Measurements from ENCODE around the gene MRPL28.

DNA sequence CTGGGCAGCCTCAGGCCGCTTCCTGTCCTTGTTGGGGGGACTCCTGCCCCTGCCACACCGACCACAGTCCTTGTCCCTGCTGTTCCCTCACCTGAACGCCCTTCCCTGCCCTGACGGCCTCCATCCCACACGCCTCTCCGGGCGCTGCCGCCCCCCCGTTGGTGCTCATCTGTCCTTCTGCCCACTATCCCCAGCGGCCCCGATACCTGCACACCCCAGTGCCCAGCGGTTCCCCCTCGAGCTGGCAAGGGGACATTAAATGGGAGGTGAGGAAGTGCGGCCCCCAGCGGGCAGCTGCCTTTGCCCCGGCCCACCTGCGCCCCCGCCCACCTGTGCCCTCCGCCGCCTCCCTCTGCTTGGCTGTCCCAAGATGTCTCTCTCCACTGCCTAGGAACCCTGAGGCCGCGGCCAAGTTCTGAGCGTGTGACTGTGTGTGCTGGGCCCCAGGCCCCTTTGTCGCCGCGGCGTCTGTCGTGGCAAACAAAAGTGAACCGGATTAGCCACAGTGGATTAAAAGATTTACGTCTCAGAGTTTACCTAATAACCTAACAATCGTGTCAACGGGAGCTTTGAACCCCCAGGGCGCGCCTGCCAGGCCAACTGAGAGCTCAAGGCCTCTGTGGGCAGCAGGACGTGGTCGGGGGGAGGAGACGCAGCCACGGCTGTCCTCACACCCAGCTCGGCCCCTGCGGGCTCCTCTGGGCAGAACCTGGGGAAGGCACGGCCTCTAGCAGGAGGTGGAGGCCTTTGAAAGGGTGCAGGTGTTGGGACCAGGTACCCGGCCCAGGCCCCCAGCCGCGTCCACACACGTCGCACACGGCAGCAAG is 10.3 kb downstream of the MRPL28 start:
- TF ChIP-seq, protein P1, sequence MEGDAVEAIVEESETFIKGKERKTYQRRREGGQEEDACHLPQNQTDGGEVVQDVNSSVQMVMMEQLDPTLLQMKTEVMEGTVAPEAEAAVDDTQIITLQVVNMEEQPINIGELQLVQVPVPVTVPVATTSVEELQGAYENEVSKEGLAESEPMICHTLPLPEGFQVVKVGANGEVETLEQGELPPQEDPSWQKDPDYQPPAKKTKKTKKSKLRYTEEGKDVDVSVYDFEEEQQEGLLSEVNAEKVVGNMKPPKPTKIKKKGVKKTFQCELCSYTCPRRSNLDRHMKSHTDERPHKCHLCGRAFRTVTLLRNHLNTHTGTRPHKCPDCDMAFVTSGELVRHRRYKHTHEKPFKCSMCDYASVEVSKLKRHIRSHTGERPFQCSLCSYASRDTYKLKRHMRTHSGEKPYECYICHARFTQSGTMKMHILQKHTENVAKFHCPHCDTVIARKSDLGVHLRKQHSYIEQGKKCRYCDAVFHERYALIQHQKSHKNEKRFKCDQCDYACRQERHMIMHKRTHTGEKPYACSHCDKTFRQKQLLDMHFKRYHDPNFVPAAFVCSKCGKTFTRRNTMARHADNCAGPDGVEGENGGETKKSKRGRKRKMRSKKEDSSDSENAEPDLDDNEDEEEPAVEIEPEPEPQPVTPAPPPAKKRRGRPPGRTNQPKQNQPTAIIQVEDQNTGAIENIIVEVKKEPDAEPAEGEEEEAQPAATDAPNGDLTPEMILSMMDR (IDR thresholded peaks at IDR 0.05; ENCODE audit: borderline replicate concordance, extremely low read depth, low read length, poor library complexity, severe bottlenecking): no peak
- no peak for TF ChIP-seq EZH2 (IDR thresholded peaks at IDR 0.05; ENCODE audit: borderline replicate concordance, low read depth, low read length, severe bottlenecking)

Measured in DND-41 (cell line).